ENCODE measurements around the gene IRF3.

IRF3 gene

DNA sequence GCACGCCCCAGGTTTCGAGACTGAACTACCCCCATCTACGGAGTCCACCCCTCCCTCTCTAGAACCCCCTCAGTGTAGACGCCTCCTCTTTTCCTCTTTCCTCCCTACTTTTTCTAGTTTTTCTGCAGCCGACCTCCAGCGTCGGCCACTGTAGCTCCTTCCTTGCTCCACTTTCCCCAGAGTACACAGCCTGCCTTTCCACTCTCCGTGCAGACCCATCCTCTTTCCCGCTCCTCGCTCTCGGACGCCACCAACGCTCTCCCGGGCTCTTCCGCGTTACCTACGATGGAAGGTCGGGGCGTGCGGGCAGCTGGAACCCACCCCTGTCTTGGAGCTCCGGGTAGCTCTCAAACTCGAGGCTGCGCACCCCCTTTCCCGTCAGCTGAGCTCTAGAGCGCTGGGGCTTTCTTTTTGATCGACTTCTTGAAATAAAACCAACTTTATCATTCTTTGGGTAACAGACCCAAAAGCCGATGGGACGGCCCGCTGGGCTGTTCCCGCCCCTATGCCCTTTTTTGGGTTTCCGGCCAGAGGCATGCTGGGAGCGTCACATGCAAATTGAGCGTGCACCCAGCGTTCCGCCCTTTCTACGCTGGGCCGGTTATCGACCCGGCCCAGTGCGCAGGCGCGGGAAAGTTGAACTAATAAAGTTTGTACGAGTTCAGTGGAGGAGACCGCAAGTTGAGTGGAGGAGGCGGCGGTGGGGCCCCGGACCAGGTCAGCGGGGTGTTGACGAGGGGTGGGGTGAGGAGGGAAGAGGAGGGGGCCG, at the start of gene IRF3, which contains the start of gene BCL2L12:
IRF3 (minus strand) TSS at position 507 of the 769 bp plus-strand sequence. CDS start 1,019 bp downstream, outside the sequence.
BCL2L12 (plus strand) TSS at position 583 of the 769 bp plus-strand sequence. CDS start 760 bp downstream, outside the sequence.
- peak; percentile 97 for DNase-seq

DNA sequence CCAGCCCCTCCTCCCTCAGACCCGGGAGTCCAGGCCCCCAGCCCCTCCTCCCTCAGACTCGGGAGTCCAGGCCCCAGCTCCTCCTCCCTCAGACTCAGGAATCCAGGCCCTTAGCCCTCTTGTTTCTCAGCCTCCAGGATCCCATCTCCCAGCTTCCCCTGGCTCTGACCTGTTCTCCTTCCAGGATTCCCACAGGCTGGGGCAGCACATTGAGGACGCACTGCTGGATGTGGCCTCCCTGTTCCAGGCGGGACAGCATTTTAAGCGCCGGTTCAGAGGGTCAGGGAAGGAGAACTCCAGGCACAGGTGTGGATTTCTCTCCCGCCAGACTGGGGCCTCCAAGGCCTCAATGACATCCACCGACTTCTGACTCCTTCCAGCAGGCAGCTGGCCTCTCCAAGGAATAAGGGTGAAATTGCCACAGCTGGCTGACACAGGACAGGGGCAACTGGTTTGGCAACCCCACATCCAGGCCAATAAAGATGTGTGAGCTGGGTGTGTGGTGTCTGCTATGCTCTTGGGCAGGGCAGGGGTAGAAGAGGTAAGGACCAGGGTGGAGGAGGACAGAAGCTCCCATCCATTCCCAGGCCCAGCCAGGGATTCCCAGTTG, 47.7 kb upstream of the IRF3 start:
- DNase-seq: no peak

DNA sequence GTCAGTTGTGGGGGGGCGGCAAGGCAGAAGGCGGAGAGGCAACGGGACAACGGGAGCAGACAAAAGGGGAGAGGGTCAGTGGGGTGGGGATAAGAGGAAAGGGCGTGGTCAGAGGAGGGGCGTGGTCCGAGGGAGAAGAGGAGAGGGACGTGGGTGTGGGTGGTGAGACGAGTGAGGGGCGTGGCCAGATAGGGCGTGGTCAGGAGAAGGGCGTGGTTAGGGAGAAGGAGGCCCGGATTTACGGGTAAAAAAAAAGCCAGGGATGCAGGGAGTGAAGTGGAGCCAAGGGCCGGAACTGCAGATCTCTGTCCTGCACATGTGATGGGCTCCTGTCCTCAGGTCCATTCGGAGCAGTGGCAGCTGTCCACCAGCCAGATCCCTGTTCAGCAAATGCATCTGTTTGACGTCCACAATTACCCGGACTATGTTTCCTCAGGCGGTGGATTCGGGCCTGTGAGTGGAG, 46.8 kb upstream of the IRF3 start:
- DNase-seq: peak; percentile 93

DNA sequence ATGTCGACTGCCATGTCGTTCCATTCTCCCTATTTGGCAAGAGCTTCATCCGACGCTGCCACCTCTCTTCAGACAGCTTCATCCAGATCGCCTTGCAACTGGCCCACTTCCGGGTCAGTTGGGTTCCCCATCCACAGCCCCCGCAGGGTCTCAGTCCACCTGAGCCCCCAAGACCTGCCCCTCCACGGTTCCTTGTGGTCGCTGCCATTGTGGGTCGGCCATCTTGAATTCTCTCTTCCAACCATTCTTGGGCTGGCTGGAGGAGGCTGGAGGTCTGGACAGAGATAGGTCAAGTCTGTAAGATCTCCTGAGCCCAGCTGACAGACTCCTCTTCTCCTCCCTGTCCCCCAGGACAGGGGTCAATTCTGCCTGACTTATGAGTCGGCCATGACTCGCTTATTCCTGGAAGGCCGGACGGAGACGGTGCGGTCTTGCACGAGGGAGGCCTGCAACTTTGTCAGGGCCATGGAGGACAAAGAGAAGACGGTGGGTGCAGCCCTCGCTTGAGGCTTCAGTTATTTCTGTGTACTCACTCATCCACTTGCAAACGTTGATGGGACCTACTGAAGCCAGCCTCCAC, 44.8 kb upstream of the IRF3 start:
- peak; percentile 82 for DNase-seq

- DNase-seq: no peak
Measured at GRCh38 chr19:49705919-49706318, 40.3 kb upstream of the IRF3 start.

- DNase-seq: no peak
Measured at GRCh38 chr19:49704888-49705642, 39.4 kb upstream of the IRF3 start.

DNA sequence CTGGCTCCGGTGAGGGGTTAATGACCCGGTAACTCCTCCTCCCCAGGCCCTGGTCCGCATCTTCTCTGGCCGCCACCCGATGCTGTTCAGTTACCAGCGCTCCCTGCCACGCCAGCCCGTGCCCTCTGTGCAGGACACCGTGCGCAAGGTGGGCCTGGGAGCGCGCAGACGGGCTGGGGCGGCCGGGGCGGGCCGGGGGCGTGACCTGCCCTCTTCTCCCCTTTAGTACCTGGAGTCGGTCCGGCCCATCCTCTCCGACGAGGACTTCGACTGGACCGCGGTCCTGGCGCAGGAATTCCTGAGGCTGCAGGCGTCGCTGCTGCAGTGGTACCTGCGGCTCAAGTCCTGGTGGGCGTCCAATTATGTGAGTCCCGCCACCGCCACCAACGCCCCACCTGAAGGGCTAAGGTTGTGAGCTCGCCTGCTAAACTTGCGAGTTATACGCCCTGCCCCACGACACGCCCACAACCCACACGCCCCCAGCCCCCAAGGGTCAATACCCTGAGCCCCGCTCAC, 35.7 kb upstream of the IRF3 start:
- no peak for DNase-seq

GRCh38 chr19:49700563-49700962, 34.9 kb upstream of the IRF3 start:
- DNase-seq: no peak

DNA sequence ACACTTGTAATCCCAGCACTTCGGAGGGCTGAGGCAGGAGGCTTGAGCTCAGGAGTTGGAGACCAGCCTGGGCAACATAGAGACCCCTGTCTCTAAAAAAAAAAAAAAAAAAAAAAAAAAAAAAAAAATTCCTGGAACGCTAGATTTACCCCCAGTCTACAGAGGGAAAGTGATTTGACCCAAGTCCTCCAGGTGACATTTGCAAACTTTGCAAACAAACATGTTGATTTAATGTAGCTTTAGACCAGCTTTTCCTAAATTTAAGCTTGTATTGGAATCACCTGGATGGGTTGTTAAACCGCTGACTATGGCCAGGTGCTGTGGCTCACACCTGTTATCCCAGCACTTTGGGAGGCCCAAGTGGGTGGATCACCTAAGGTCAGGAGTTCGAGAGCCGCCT, 33.7 kb upstream of the IRF3 start:
- DNase-seq: no peak

DNA sequence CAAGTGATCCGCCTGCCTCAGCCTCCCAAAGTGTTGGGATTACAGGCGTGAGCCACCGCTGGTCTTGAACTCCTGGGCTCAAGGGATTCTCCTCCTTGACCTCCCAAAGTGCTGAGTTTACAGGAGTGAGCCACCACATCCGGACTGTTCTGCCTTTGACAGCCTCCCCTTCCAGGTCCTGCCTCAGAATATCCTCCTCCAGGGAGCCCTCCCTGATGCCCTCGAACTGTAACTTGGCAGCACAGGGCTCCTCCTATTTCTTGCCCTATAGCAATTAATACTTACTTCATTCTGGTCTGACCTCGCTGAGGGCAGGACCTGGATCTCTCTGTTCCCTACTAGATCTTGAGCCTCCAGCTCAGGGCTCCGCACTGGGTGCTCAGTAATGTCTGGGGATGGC, 31.2 kb upstream of the IRF3 start:
- no peak for DNase-seq

- no peak for DNase-seq
Measured at GRCh38 chr19:49696115-49696514, 30.5 kb upstream of the IRF3 start.

GRCh38 chr19:49692147-49692506, 26.5 kb upstream of the IRF3 start:
- DNase-seq: no peak

DNA sequence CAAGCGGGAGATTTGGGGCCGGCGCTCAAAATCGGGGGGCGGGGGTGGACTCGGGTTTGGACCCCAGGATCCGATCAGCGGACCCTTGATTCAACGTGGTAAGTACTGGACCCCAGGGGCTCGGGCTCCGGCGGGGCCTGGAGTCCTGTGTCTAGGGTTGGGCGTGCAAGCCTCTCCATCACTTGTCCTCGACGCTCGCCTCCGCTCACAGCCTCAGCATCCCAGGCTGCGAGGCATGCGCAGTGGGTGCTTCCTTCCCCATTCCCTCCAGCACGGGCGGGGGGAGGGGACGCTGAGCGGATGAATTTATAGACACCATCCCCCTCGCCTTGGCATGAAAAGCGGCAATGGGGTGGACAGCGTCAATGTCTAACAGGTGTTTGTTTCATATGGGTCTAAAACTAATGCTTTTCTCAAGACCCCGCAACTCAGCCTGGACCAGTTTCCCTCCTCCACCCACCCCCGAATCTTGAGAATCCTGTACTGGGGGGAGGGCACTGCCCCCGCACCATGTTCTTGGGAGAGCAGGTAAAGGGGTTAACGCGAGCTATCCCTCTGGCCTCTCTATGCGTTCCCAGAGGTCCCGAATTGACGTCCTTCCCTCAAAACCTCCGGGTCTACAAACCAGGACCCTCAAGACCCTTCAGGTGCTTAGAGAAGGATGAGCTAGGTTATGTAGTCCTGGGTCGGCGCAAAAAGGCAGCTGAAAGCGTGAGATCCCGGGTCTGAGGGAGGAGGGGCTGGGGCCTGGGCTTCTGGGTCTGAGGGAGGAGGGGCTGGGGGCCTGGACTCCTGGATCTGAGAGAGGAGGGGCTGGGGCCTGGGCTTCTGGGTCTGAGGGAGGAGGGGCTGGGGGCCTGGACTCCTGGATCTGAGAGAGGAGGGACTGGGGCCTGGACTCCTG, 25.8 kb upstream of the IRF3 start:
- peak; percentile 85 for DNase-seq

DNA sequence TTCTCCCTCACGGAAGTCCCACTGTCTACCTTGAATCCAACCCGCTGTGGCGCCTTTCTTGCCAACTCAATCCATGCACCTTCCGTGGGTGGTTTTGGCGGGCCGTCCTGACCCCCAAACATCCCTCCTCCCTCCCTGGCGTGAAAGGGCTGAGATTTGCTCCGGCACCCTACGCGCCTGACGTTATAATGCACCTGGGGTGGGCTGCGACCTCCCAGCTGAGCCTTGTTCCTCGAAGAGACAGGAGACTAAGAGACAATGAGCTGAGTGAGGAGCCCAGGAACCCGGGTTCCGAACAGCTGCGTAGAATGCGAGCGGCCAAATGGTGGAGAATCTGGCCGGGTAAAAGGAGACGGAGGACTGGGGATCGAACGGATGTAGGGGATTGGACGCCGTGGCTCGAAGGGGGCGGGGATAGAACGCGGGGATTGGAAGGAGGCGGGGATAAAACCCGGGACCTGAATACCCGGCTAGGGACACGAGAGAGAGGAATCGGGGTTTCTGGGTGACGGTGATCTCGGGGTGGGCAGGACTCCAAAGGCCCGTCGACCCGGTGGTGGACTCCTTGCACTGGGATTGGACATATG, 25.1 kb upstream of the IRF3 start, which contains the start of gene CPT1C:
CPT1C (plus strand) TSS at position 461 of the 587 bp plus-strand sequence. CDS start 1,137 bp downstream, outside the sequence.
- DNase-seq: peak; percentile 95

DNA sequence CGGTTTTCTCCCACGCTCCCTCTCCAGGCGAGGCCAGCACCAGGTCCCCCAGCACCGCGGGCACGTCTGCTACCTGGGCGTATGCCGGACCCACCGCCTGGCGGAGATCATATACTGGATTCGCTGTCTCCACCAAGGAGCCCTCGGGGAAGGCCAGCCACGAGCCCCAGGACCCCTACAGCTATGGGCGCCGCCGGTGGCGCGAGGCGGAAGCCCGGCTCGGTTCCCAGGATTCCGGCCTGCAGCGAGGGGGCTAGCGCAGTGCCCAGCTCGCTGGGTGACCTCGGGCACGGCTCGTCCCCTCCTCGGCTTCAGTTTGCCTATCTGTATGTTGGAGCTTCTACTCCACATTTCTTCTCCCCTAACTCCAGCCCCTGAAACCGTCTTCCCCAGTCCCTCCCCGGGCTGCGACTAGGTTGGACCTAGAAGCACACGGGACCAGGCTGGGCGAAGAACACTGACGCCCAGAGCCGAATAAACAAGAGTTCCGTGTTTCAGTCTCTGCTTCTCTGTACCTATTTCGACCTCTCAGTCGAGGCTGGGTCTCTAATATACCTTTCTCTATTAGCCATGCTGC, 24.5 kb upstream of the IRF3 start:
- DNase-seq: peak; percentile 32

- peak; percentile 36 for DNase-seq
Measured at GRCh38 chr19:49689133-49690078, 23.7 kb upstream of the IRF3 start, which contains the start of gene ADM5. ADM5 (plus strand) TSS chr19:49689594; CDS start chr19:49689838, 244 bp downstream.

DNA sequence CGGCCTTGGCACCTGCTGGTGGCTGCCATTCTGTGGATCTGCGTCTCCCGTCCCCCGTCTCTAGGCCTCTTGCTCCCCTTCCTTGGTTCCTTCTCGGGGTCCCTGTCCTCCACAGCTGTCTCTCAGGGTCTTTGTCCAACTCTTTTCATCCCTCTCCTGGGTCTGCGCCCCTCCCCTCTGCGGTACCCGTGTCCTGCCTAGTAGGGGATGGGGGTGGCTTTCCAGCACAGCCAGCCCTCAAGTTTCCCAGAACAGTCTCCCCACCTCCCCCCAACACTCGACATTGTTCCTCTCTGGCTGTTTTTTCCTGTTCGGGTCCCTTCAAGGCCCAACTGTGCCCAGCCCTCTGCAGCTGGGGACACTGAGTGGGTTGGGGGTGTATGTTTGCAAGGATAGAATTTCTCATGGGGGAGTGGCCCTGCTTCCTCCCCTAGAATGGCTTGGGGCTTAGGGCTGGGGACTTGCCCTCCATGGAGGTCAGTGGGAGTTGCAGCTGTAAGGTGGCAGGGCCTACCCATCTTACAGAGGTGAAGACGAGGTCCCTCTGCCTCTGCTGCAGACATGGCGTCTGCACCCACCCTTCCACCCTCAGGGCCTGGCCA, 23.0 kb upstream of the IRF3 start:
- DNase-seq: no peak

DNA sequence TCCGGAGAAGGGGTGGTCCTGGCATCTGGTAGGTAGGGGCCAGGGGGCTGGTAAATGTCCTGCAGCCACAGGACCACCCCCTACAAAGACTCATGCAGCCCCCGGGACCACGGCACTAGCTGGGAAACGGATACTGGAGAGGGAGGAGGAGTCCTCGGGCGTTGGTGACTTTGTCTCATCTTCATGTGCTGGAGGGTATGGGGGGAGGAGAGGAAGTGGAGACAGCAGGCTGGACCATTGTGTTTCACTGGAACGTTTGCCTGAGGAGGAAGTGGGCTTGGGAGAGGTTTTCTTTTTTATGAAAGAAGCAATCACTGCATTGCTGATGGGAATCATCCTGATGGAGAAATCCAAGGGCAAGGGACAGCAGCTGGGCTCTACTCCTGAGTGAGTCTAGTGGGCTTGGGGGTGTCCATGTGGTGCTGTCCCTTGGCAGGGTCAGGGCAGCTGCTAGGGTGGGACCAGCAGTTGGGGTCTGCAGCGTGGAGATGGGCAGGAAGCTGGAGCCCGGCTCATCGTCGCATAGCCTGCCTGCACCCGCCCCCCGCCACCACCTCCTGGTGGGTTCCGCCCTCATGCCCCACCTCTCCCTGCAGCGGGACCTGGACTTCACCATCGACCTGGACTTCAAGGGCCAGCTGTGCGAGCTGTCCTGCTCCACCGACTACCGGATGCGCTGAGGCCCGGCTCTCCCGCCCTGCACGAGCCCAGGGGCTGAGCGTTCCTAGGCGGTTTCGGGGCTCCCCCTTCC, 22.1 kb upstream of the IRF3 start:
- DNase-seq: peak; percentile 51

Data from EL (cell line).